Heart left ventricle (tissue), 13 donors: Measurements from ENCODE around the gene FOXN3.

Experiments used
- POLR2A ChIP-seq, 2 donors: fragments of 450-650 bp; IDR thresholded peaks; one replicate each; pipeline ENCODE4 v1.6.1; 2017; ENCODE audit warnings: antibody characterized with exemption in 2 of 2, mild to moderate bottlenecking in 2 of 2, moderate library complexity in 2 of 2
- TF ChIP-seq, protein P1 (sequence below), 12 donors: fragments of 200-600 bp; sonication (generic) in 4 of 12; IDR thresholded peaks; one replicate each; pipeline versions ENCODE4 v1.5.0 to v1.8.0; 2018 to 2022; ENCODE audit warnings: antibody characterized with exemption in 12 of 12, mild to moderate bottlenecking in 5 of 12
- donor health status: ischemic (EF 13 %, LVEDD 7.1; RV severe dilation, severe dysfunction).
- donor health status: DM: no; HTN: yes; CAD: no.
- donor health status: DM: no; HTN: no; CAD: no.
- donor health status: ischemic (EF 25% LVEDD 6.9; RV normal size, moderate dysfunction).
- donor health status: ischemic (EF 25% LVEDD 5.7; RV mildly dilated, moderate dysfunction).
- donor health status: ischemic (EF 35%, LVEDD 5.7; RV mildly dilated, moderate dysfunction).
- donor health status: nonischemic (EF 11% LVEDD 7.7; RV severe dilation, severe dysfunction).
- donor health status: DM: yes; HTN: yes; CAD: no.
- donor health status: PGD.
- donor health status: ischemic (EF 29% LVEDD 5.4; RV normal size, mild dysfunction).
- donor health status: nonischemic (EF 23%, LVEDD 6.1; RV moderate dilation, normal function).

DNA sequence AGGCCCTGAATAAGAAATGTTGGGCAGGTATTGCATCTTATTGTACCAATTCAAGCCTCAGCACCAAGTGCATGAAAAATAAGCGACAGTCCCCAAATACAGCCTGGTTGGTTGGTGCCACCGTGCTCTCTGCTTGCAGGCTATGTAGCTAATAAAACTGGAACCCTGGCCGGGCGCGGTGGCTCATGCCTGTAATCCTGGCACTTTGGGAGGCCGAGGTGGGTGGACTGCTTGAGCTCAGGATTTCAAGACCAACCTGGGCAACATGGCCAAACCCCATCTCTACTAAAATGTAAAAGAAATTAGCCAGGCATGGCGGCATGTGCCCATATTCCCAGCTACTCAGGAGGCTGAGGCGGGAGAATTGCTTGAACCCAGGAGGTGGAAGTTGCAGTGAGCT lies 25.5 kb downstream of the FOXN3 start:
- TF ChIP-seq, protein P1, sequence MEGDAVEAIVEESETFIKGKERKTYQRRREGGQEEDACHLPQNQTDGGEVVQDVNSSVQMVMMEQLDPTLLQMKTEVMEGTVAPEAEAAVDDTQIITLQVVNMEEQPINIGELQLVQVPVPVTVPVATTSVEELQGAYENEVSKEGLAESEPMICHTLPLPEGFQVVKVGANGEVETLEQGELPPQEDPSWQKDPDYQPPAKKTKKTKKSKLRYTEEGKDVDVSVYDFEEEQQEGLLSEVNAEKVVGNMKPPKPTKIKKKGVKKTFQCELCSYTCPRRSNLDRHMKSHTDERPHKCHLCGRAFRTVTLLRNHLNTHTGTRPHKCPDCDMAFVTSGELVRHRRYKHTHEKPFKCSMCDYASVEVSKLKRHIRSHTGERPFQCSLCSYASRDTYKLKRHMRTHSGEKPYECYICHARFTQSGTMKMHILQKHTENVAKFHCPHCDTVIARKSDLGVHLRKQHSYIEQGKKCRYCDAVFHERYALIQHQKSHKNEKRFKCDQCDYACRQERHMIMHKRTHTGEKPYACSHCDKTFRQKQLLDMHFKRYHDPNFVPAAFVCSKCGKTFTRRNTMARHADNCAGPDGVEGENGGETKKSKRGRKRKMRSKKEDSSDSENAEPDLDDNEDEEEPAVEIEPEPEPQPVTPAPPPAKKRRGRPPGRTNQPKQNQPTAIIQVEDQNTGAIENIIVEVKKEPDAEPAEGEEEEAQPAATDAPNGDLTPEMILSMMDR (IDR thresholded peaks at IDR 0.05), result no peak
- no peak for TF ChIP-seq POLR2A (IDR thresholded peaks at IDR 0.05)
